Lower leg skin (tissue), 3 donors: ENCODE measurements around the gene PECR.

Experiments used
- POLR2A ChIP-seq, 2 donors: fragments of 450-650 bp; IDR thresholded peaks; one replicate each; pipeline ENCODE4 v1.6.1; 2016 to 2017; ENCODE audit warnings: antibody characterized with exemption in 2 of 2, mild to moderate bottlenecking in 1 of 2, moderate library complexity in 1 of 2
- TF ChIP-seq, protein P1 (sequence below), 3 donors: fragments of 450-650 bp; IDR thresholded peaks; one replicate each; pipeline ENCODE4 v1.5.1; 2016; ENCODE audit warnings: antibody characterized with exemption in 3 of 3, mild to moderate bottlenecking in 3 of 3, moderate library complexity in 2 of 3

DNA sequence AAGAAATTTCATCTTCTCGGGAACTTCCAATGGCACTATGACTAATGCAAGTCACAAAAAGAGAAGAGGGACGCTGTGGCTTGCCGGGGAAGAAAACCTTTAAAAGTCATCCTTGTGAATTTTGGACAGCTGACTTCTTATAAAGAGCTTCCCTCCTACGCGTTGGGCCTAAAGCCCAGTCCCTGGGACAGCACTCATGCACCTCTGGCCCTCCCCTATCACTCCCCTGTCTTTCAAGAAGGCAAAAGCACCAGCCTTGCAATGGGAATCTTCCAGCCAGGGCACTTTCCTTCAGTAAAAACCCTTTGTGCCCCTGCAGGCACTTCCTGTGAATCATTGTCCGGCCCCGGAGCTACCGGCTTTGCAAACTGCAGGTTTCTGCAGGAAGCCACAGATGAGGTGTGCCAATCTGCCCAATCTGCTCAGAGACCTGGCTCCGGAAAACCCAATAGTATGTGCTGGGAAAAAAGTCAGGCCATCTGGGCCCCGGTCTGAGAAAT is 75.4 kb downstream of the PECR start:
- no peak for TF ChIP-seq POLR2A (IDR thresholded peaks at IDR 0.05)
- TF ChIP-seq, protein P1, sequence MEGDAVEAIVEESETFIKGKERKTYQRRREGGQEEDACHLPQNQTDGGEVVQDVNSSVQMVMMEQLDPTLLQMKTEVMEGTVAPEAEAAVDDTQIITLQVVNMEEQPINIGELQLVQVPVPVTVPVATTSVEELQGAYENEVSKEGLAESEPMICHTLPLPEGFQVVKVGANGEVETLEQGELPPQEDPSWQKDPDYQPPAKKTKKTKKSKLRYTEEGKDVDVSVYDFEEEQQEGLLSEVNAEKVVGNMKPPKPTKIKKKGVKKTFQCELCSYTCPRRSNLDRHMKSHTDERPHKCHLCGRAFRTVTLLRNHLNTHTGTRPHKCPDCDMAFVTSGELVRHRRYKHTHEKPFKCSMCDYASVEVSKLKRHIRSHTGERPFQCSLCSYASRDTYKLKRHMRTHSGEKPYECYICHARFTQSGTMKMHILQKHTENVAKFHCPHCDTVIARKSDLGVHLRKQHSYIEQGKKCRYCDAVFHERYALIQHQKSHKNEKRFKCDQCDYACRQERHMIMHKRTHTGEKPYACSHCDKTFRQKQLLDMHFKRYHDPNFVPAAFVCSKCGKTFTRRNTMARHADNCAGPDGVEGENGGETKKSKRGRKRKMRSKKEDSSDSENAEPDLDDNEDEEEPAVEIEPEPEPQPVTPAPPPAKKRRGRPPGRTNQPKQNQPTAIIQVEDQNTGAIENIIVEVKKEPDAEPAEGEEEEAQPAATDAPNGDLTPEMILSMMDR (IDR thresholded peaks at IDR 0.05): no peak
